PC-9 (cell line): ENCODE measurements around the gene TRAPPC5. TPM values are rescaled to one million over a fixed set of nuclear protein-coding genes. Genes with fewer than 3 reads are reported as not detected.

Experiments used
- BruUV-seq: library from RNA; stranded (reverse); fragments of 400-500 nt; replicated peaks from 2 replicates; lab custom pipeline; 2021; lab: Mats Ljungman, UMichigan
- CTCF ChIA-PET: fragments of 300-600 bp; sonication (Branson Sonifier 250); formaldehyde crosslinking; loops from one replicate; lab custom pipeline; 2022; ENCODE audit warnings: antibody characterized with exemption; lab: Charles Lee
- POLR2A ChIA-PET: fragments of 300-600 bp; sonication (Branson Sonifier 250); formaldehyde crosslinking; loops from one replicate; lab custom pipeline; 2022; ENCODE audit warnings: antibody characterized with exemption; ENCODE audit not compliant: unreplicated experiment; lab: Charles Lee
- DNase-seq, 2 experiments: peaks; one replicate each; pipeline versions ENCODE4 v3.0.0 to v3.0.0-alpha.2; 2015 to 2022; ENCODE audit warnings: mixed read lengths in 1 of 2
- H2AFZ ChIP-seq: fragments of 200-600 bp; sonication (generic); 2 replicates; pipeline ENCODE4 v1.8.1; 2017; ENCODE audit warnings: antibody characterized with exemption
- H3F3A ChIP-seq: fragments of 200-600 bp; sonication (generic); 2 replicates; pipeline ENCODE4 v1.8.1; 2017; ENCODE audit warnings: antibody characterized with exemption, mild to moderate bottlenecking, low read depth; ENCODE audit not compliant: insufficient read depth
- H3K27ac ChIP-seq: fragments of 200-600 bp; sonication (generic); 2 replicates; pipeline ENCODE4 v1.6.1; 2016; ENCODE audit warnings: mixed run types
- H3K27me3 ChIP-seq: fragments of 200-600 bp; sonication (generic); 2 replicates; pipeline ENCODE4 v1.6.1; 2016; ENCODE audit warnings: low read depth, mixed run types; ENCODE audit not compliant: insufficient read depth
- H3K36me3 ChIP-seq: fragments of 200-600 bp; sonication (generic); 2 replicates; pipeline ENCODE4 v1.6.1; 2016; ENCODE audit warnings: low read depth, mixed run types
- H3K4me1 ChIP-seq: fragments of 200-600 bp; sonication (generic); replicated peaks from 2 replicates; pipeline ENCODE4 v1.6.1; 2016; ENCODE audit warnings: mixed run types; ENCODE audit not compliant: insufficient read depth
- H3K4me2 ChIP-seq: fragments of 200-600 bp; sonication (generic); 2 replicates; pipeline ENCODE4 v1.6.1; 2017; ENCODE audit warnings: mixed run types
- H3K4me3 ChIP-seq: fragments of 200-600 bp; sonication (generic); 2 replicates; pipeline ENCODE4 v1.6.1; 2016; ENCODE audit warnings: mixed run types
- H3K79me2 ChIP-seq: fragments of 200-600 bp; sonication (generic); 2 replicates; pipeline ENCODE4 v1.6.1; 2017; ENCODE audit warnings: low read depth, mixed run types
- H3K9me2 ChIP-seq: fragments of 200-600 bp; sonication (generic); 2 replicates; pipeline ENCODE4 v1.8.1; 2017; ENCODE audit warnings: mild to moderate bottlenecking; ENCODE audit not compliant: insufficient read depth
- H3K9me3 ChIP-seq: fragments of 200-600 bp; sonication (generic); 2 replicates; pipeline ENCODE4 v1.8.1; 2016; ENCODE audit warnings: low read depth; ENCODE audit not compliant: insufficient read depth
- H4K20me1 ChIP-seq: fragments of 200-600 bp; sonication (generic); 2 replicates; pipeline ENCODE4 v1.8.1; 2017; ENCODE audit not compliant: insufficient read depth
- EZH2 ChIP-seq: fragments of 200-600 bp; sonication (generic); IDR thresholded peaks from 2 replicates; pipeline ENCODE4 v1.8.0; 2017; ENCODE audit warnings: antibody characterized with exemption, low read depth
- intact Hi-C: fragments of 100-400 bp; cut with micrococcal nuclease; formaldehyde crosslinking; loops from one replicate; pipeline ENCODE4 v1.10.0; 2022; ENCODE audit not compliant: unreplicated experiment
- total RNA-seq: library from RNA; stranded (reverse); gene quantifications from 2 replicates; pipeline ENCODE4 v1.2.3, GENCODE V29; 2021
- TF ChIP-seq, protein P1 (sequence below): fragments of 200-600 bp; sonication (generic); conservative IDR thresholded peaks from 2 replicates; pipeline ENCODE4 v1.6.1; 2017; ENCODE audit warnings: mixed run types, antibody characterized with exemption, mild to moderate bottlenecking, moderate library complexity

The TRAPPC5 gene
- total RNA-seq, 1 experiment from 2014 or later: 103 TPM

DNA sequence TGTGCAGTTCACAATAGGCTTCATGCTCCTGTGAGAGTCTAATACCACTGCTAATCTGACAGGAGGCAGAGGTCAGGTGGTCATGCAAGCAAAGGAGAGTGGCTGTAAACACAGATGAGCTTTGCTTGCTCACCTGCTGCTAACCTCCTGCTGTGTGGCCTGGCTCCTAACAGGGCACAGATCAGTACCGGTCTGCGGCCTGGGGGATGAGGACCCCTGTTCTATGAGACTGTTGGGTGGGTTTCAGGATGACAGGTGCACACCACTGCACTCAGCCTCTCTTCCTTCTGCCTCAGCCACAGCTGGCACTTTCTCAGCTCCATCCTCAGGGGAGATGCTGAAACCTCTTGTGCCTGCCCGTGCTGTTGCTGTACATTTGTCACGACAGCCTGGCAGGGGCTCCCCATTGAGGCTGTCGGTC lies 41.6 kb downstream of the TRAPPC5 start:
- Histone ChIP-seq H3K4me3 (no peak overlapping the region), H3K4me1 (no peaks in the 10 kb centered on the region), H2AFZ (no peak overlapping the region), H4K20me1 (no peaks in the 10 kb centered on the region), H3K4me2 (no peak overlapping the region), H3K27ac (no peak overlapping the region), H3K9me3 (no peaks in the 10 kb centered on the region), H3F3A (no peaks in the 10 kb centered on the region), H3K27me3 (peaks cover 19% of the 10 kb centered on the region), H3K9me2 (no peaks in the 10 kb centered on the region), H3K36me3 (no peaks in the 10 kb centered on the region), H3K79me2 (no peaks in the 10 kb centered on the region)
- no peak for DNase-seq
- BruUV-seq: no TSS peak
- ChIA-PET POLR2A (no interaction called here), CTCF (no interaction called here)
- TF ChIP-seq, protein P1, sequence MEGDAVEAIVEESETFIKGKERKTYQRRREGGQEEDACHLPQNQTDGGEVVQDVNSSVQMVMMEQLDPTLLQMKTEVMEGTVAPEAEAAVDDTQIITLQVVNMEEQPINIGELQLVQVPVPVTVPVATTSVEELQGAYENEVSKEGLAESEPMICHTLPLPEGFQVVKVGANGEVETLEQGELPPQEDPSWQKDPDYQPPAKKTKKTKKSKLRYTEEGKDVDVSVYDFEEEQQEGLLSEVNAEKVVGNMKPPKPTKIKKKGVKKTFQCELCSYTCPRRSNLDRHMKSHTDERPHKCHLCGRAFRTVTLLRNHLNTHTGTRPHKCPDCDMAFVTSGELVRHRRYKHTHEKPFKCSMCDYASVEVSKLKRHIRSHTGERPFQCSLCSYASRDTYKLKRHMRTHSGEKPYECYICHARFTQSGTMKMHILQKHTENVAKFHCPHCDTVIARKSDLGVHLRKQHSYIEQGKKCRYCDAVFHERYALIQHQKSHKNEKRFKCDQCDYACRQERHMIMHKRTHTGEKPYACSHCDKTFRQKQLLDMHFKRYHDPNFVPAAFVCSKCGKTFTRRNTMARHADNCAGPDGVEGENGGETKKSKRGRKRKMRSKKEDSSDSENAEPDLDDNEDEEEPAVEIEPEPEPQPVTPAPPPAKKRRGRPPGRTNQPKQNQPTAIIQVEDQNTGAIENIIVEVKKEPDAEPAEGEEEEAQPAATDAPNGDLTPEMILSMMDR: no peak
- TF ChIP-seq EZH2: no peak
- intact Hi-C loops: no loop called here

DNA sequence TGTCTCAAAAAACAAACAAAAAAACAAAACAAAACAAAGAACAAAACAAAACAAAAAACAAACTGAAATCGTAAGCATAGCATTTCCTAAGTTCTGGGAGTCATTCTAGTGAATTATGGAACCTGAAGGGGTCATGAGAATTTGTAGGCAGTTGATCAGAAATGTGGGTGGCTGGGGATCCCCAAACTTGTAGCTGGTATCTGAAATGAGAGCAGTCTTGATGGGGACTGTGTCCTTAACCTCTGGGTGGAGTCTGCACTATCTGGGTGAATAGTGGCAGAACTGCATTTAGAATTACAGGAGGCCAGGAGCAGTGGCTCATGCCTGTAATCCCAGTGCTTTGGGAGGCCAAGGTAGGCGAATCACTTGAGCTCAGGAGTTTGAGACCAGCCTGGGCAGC lies 45.2 kb downstream of the TRAPPC5 start:
- no peaks in the 10 kb centered on the region for H3F3A ChIP-seq
- no peak overlapping the region for H2AFZ ChIP-seq
- POLR2A ChIA-PET: no interaction called here
- intact Hi-C loops: no loop called here
- no peaks in the 10 kb centered on the region for H3K36me3 ChIP-seq
- no peak overlapping the region for H3K4me3 ChIP-seq
- BruUV-seq: no TSS peak
- H3K79me2 ChIP-seq: no peaks in the 10 kb centered on the region
- no peaks in the 10 kb centered on the region for H3K4me1 ChIP-seq
- H3K27me3 ChIP-seq: peaks cover 52% of the 10 kb centered on the region
- H3K4me2 ChIP-seq: no peak overlapping the region
- DNase-seq: no peak
- TF ChIP-seq EZH2: no peak
- TF ChIP-seq, protein P1: no peak
- H3K9me3 ChIP-seq: no peaks in the 10 kb centered on the region
- H3K9me2 ChIP-seq: no peaks in the 10 kb centered on the region
- CTCF ChIA-PET: no interaction called here
- no peaks in the 10 kb centered on the region for H4K20me1 ChIP-seq
- no peak overlapping the region for H3K27ac ChIP-seq

DNA sequence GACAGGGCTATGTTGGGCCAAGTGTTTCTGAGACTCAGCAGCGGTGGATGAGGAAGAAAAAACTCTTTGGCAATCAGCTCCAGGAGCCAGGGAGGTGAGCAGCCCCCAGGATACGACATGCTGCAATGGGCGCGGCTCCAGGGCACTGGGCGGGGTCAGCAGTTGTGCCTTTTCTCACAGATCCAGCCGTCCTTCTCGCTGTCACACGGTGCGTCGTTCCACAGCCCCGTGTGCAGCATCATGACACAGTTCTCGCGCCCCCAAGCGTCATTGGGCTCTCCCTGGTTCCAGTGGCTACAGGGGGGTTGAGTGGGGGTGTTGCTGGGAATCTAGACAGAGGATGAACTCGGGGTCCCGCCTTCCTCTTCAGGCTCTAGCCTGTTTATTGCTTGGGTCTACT lies 48.6 kb downstream of the TRAPPC5 start:
- ChIA-PET POLR2A (no interaction called here), CTCF (no interaction called here)
- Histone ChIP-seq H3K4me1 (peaks cover 4% of the 10 kb centered on the region; the same call in 1 of the 2 replicates), H3K9me3 (no peaks in the 10 kb centered on the region), H3K27me3 (peaks cover 60% of the 10 kb centered on the region), H3K4me2 (peak overlapping the region; percentile 31; the same call in 1 of the 2 replicates), H2AFZ (no peak overlapping the region), H3K27ac (no peak overlapping the region), H3K36me3 (no peaks in the 10 kb centered on the region), H3F3A (no peaks in the 10 kb centered on the region), H3K9me2 (no peaks in the 10 kb centered on the region), H3K4me3 (no peak overlapping the region), H4K20me1 (no peaks in the 10 kb centered on the region), H3K79me2 (no peaks in the 10 kb centered on the region)
- TF ChIP-seq EZH2: no peak
- TF ChIP-seq, protein P1: no peak
- intact Hi-C loops: no loop called here
- DNase-seq: no peak
- no TSS peak for BruUV-seq
